H1 (cell line): ENCODE results near the gene SLC25A47. TPM values are rescaled to one million over a fixed set of nuclear protein-coding genes. Genes with fewer than 3 reads are reported as not detected.

Experiments used
- ASH2L ChIP-seq: fragments of 200-600, 300-600 bp; sonication (generic); IDR thresholded peaks from one replicate; pipeline ENCODE4 v1.7.1; 2017; ENCODE audit warnings: low read length
- polyA plus RNA-seq, 7 experiments: library from polyadenylated mRNA; depleted of rRNA in 3 of 7; stranded (reverse) in 5 of 7; unstranded in 2 of 7; fragments of >200 nt in 5 of 7; fragments of 200-250 nt in 2 of 7; gene quantifications; 1 replicate in 5 of 7; 2 replicates in 1 of 7; 4 replicates in 1 of 7; pipeline versions ENCODE4 v1.2.1 to v1.2.3, GENCODE V29; 2011 to 2013; ENCODE audit warnings: missing spikeins in 2 of 7, mixed read lengths in 2 of 7
- total RNA-seq: library from RNA; stranded (reverse); fragmentation: NEBNext Ultra II Directional; extraction: Animal tissue kit (Norgen Biotek cat#: 25700); gene quantifications from 2 replicates; pipeline ENCODE4 v1.2.1, GENCODE V29; 2021

The SLC25A47 gene
- total and polyA plus RNA-seq, 2 of the 8 experiments (the other 6 are each of a cell fraction or from before 2014, with no cell fraction given): not detected

DNA sequence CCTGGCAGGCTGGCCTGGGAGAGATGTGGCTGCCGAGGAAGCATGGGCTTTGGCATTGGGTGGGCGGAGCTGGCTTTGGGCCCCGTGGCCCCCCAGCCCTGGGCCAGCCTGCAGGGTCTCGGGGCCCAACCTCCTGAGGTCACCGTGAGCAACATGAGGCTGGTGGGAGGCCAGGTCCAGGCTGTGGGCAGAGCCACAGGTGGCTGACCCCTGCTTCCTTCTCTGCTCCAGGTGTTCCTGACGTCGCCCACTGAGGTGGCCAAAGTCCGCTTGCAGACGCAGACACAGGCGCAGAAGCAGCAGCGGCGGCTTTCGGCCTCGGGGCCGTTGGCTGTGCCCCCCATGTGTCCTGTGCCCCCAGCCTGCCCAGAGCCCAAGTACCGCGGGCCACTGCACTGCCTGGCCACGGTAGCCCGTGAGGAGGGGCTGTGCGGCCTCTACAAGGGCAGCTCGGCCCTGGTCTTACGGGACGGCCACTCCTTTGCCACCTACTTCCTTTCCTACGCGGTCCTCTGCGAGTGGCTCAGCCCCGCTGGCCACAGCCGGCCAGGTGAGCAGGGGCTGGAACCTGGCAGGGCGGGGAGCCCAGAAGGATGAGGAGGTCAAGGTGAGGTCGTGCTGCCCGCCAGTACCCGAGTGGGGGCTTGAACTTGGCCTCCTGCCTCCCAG, 5.5 kb downstream of the SLC25A47 start (continued):
- TF ChIP-seq ASH2L: no peak
